GM21723 (cell line): ENCODE results near the gene ABCB9.

Experiments used
- ATAC-seq: cut with Tn5 transposase; IDR thresholded peaks from one replicate; pipeline ENCODE4 v1.9.1; 2021; ENCODE audit warnings: mild to moderate bottlenecking, moderate library complexity; ENCODE audit not compliant: unreplicated experiment

The ABCB9 gene

GRCh38 chr12:122966743-122967550, 684 bp upstream of the ABCB9 start:
- ATAC-seq = no peak

- no peak for ATAC-seq
Observed at GRCh38 chr12:122965321-122965751, 927 bp downstream of the ABCB9 start.

- ATAC-seq = no peak
Observed at GRCh38 chr12:122964439-122965257, 1.6 kb downstream of the ABCB9 start.

GRCh38 chr12:122963941-122964265, 2.4 kb downstream of the ABCB9 start:
- no peak for ATAC-seq

GRCh38 chr12:122961531-122962329, 4.5 kb downstream of the ABCB9 start:
- no peak for ATAC-seq

- ATAC-seq = no peak
Observed at GRCh38 chr12:122960193-122960569, 6.1 kb downstream of the ABCB9 start.

GRCh38 chr12:122959566-122960192, 6.6 kb downstream of the ABCB9 start:
- no peak for ATAC-seq

GRCh38 chr12:122958198-122958888, 7.9 kb downstream of the ABCB9 start:
- no peak for ATAC-seq

- no peak for ATAC-seq
Observed at GRCh38 chr12:122956035-122956434, 10.2 kb downstream of the ABCB9 start.

GRCh38 chr12:122955156-122955555, 11.1 kb downstream of the ABCB9 start:
- ATAC-seq = no peak

- ATAC-seq = peak; percentile 78
Observed at GRCh38 chr12:122951979-122952892, 14.0 kb downstream of the ABCB9 start.

- ATAC-seq = no peak
Observed at GRCh38 chr12:122951406-122951805, 14.9 kb downstream of the ABCB9 start.

GRCh38 chr12:122949816-122950675, 16.2 kb downstream of the ABCB9 start:
- no peak for ATAC-seq

- no peak for ATAC-seq
Observed at GRCh38 chr12:122949405-122949804, 16.9 kb downstream of the ABCB9 start.

GRCh38 chr12:122948605-122949004, 17.7 kb downstream of the ABCB9 start:
- no peak for ATAC-seq

GRCh38 chr12:122947352-122947792, 18.9 kb downstream of the ABCB9 start:
- no peak for ATAC-seq

- peak; percentile 68 for ATAC-seq
Observed at GRCh38 chr12:122946690-122947341, 19.4 kb downstream of the ABCB9 start.
